GM23338 (cell line): ENCODE measurements around the gene GPR35. TPM values are rescaled to one million over a fixed set of nuclear protein-coding genes. Genes with fewer than 3 reads are reported as not detected.

ENCODE experiments used
- ATAC-seq: fragments of 200-7000 bp; cut with Tn5 transposase; 3 replicates; pipeline ENCODE4 v1.9.1; 2020
- DNase-seq: peaks from one replicate; pipeline ENCODE4 v3.0.0-alpha.2; 2015; ENCODE audit warnings: low spot score
- H2AFZ ChIP-seq: fragments of 200-600 bp; sonication (generic); 2 replicates; pipeline ENCODE4 v1.8.0; 2016; ENCODE audit warnings: antibody characterized with exemption, mild to moderate bottlenecking, moderate library complexity
- H3F3A ChIP-seq: fragments of 200-600 bp; sonication (generic); replicated peaks from 2 replicates; pipeline ENCODE4 v1.8.0; 2017; ENCODE audit warnings: antibody characterized with exemption, mixed run types, low read depth
- H3K27ac ChIP-seq: fragments of 200-600 bp; sonication (generic); 2 replicates; pipeline ENCODE4 v1.6.1; 2016; ENCODE audit warnings: low read depth
- H3K27me3 ChIP-seq: fragments of 200-600 bp; sonication (generic); 2 replicates; pipeline ENCODE4 v1.8.0; 2016; ENCODE audit warnings: mild to moderate bottlenecking, mixed run types, moderate library complexity; ENCODE audit not compliant: insufficient read depth
- H3K36me3 ChIP-seq: fragments of 200-600 bp; sonication (generic); 2 replicates; pipeline ENCODE4 v1.8.0; 2016; ENCODE audit warnings: mild to moderate bottlenecking; ENCODE audit not compliant: insufficient read depth
- H3K4me1 ChIP-seq: fragments of 200-600 bp; sonication (generic); 2 replicates; pipeline ENCODE4 v1.8.0; 2016; ENCODE audit warnings: mild to moderate bottlenecking, moderate library complexity; ENCODE audit not compliant: insufficient read depth
- H3K4me2 ChIP-seq: fragments of 200-600 bp; sonication (generic); 2 replicates; pipeline ENCODE4 v1.7.1; 2017; ENCODE audit warnings: mixed run types
- H3K4me3 ChIP-seq: fragments of 200-600 bp; sonication (generic); 2 replicates; pipeline ENCODE4 v1.6.1; 2016; ENCODE audit warnings: mixed run types
- H3K79me2 ChIP-seq: fragments of 200-600 bp; sonication (generic); replicated peaks from 2 replicates; pipeline ENCODE4 v1.8.0; 2017; ENCODE audit warnings: mild to moderate bottlenecking; ENCODE audit not compliant: insufficient read depth
- H3K9me2 ChIP-seq: fragments of 200-600 bp; sonication (generic); 2 replicates; pipeline ENCODE4 v1.8.0; 2017; ENCODE audit not compliant: insufficient read depth
- H4K20me1 ChIP-seq: fragments of 200-600 bp; sonication (generic); replicated peaks from 2 replicates; pipeline ENCODE4 v1.8.0; 2017; ENCODE audit warnings: mild to moderate bottlenecking; ENCODE audit not compliant: insufficient read depth
- H3K27ac Mint-ChIP-seq: 2 replicates; pipeline ENCODE4 v1.8.0; 2020; ENCODE audit warnings: inconsistent platforms, mild to moderate bottlenecking, moderate library complexity, mixed read lengths
- H3K27me3 Mint-ChIP-seq: 3 replicates; pipeline ENCODE4 v1.8.0; 2022; ENCODE audit warnings: low read depth, mild to moderate bottlenecking, moderate library complexity, mixed read lengths, inconsistent platforms; ENCODE audit not compliant: insufficient read depth, poor library complexity
- H3K36me3 Mint-ChIP-seq: 3 replicates; pipeline ENCODE4 v1.8.0; 2021; ENCODE audit warnings: low read depth, mild to moderate bottlenecking, inconsistent platforms, moderate library complexity, mixed read lengths
- H3K4me1 Mint-ChIP-seq: 3 replicates; pipeline ENCODE4 v1.8.0; 2020; ENCODE audit warnings: mild to moderate bottlenecking, inconsistent platforms, mixed read lengths
- H3K4me3 Mint-ChIP-seq: 3 replicates; pipeline ENCODE4 v1.8.0; 2021; ENCODE audit warnings: moderate library complexity, mild to moderate bottlenecking, inconsistent platforms, mixed read lengths
- H3K9me3 Mint-ChIP-seq: 3 replicates; pipeline ENCODE4 v1.8.0; 2020; ENCODE audit warnings: moderate library complexity, mild to moderate bottlenecking, inconsistent platforms, mixed read lengths
- CTCF ChIP-seq, 2 experiments: fragments of 200-600 bp in 1 of 2; sonication (generic) in 1 of 2; conservative IDR thresholded peaks; 2 replicates each; pipeline versions ENCODE4 v1.5.1 to v1.6.1; 2016 to 2017; ENCODE audit warnings: antibody characterized with exemption in 2 of 2, low read depth in 2 of 2, mild to moderate bottlenecking in 2 of 2, moderate library complexity in 1 of 2
- JUNB ChIP-seq: IDR thresholded peaks from one replicate; pipeline ENCODE4 v1.6.1; 2016; ENCODE audit warnings: antibody characterized with exemption; ENCODE audit not compliant: unreplicated experiment
- ZNF462 ChIP-seq: fragments of 250-450 bp; sonication (Bioruptor Pico); IDR thresholded peaks from 2 replicates; pipeline ENCODE4 v1.5.0; 2020; ENCODE audit warnings: mild to moderate bottlenecking, moderate library complexity
- polyA plus RNA-seq: library from polyadenylated mRNA; unstranded; fragments of >200 nt; fragmentation: Nextera tagmentation; extraction: Ambion mirVana; gene quantifications from 2 replicates; pipeline ENCODE4 v1.2.1, GENCODE V29; 2016
- total RNA-seq: library from RNA; depleted of rRNA; stranded (reverse); fragments of >200 nt; shearing (Covaris generic); gene quantifications from 2 replicates; pipeline ENCODE4 v1.2.3, GENCODE V29; 2014
- TF ChIP-seq, protein P1 (sequence below): IDR thresholded peaks from one replicate; pipeline ENCODE4 v1.6.1; 2018; ENCODE audit warnings: antibody characterized with exemption; ENCODE audit not compliant: unreplicated experiment

GPR35 gene
- total and polyA plus RNA-seq, 2 experiments from 2014 or later, result not detected

- H3K36me3 ChIP-seq, result no peaks in the 10 kb centered on the region
- no peaks in the 10 kb centered on the region for H3K27me3 ChIP-seq
- TF ChIP-seq ZNF462 (CRISPR knock-in tag) (no peak), JUNB (no peak), CTCF (conservative IDR thresholded peaks at IDR 0.05; ENCODE audit: low read depth in 2 of 2) (peak; percentile 58 to 79)
- TF ChIP-seq, protein P1, sequence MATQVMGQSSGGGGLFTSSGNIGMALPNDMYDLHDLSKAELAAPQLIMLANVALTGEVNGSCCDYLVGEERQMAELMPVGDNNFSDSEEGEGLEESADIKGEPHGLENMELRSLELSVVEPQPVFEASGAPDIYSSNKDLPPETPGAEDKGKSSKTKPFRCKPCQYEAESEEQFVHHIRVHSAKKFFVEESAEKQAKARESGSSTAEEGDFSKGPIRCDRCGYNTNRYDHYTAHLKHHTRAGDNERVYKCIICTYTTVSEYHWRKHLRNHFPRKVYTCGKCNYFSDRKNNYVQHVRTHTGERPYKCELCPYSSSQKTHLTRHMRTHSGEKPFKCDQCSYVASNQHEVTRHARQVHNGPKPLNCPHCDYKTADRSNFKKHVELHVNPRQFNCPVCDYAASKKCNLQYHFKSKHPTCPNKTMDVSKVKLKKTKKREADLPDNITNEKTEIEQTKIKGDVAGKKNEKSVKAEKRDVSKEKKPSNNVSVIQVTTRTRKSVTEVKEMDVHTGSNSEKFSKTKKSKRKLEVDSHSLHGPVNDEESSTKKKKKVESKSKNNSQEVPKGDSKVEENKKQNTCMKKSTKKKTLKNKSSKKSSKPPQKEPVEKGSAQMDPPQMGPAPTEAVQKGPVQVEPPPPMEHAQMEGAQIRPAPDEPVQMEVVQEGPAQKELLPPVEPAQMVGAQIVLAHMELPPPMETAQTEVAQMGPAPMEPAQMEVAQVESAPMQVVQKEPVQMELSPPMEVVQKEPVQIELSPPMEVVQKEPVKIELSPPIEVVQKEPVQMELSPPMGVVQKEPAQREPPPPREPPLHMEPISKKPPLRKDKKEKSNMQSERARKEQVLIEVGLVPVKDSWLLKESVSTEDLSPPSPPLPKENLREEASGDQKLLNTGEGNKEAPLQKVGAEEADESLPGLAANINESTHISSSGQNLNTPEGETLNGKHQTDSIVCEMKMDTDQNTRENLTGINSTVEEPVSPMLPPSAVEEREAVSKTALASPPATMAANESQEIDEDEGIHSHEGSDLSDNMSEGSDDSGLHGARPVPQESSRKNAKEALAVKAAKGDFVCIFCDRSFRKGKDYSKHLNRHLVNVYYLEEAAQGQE, result no peak
- DNase-seq (peak; percentile 86), ATAC-seq (peak; percentile 97)
- H3K9me2 ChIP-seq, result no peaks in the 10 kb centered on the region
- H2AFZ ChIP-seq, result no peak overlapping the region
- H3K9me3 Mint-ChIP-seq, result no peaks in the 10 kb centered on the region
- H3K4me1 Mint-ChIP-seq, result no peaks in the 10 kb centered on the region; the same call in 2 of the 3 replicates
- peaks cover 18% of the 10 kb centered on the region for H3K79me2 ChIP-seq
- no peak overlapping the region for H3K4me2 ChIP-seq
- H4K20me1 ChIP-seq, result peaks cover 3% of the 10 kb centered on the region
- peaks cover 1% of the 10 kb centered on the region for H3K27me3 Mint-ChIP-seq
- no peak overlapping the region for H3K27ac ChIP-seq
- no peak overlapping the region for H3K4me3 Mint-ChIP-seq
- peaks cover 2% of the 10 kb centered on the region; the same call in 2 of the 3 replicates for H3K36me3 Mint-ChIP-seq
- no peak overlapping the region for H3K4me3 ChIP-seq
- H3K27ac Mint-ChIP-seq, result no peak overlapping the region
- H3K4me1 ChIP-seq, result no peaks in the 10 kb centered on the region
- no peaks in the 10 kb centered on the region for H3F3A ChIP-seq
Measured at GRCh38 chr2:240595381-240596079, 29.8 kb upstream of the GPR35 start.
